Activated CD4-positive, alpha-beta T cell treated with anti-CD3 and anti-CD28 coated beads, Interleukin-2, amount 50 U/mL, for 4 hours (primary cell): Measurements from ENCODE around the gene PRSS57.
A peak's percentile ranks its signal among the peaks of the same experiment; 100 is the strongest.
"Not testable (repeated sequence)": the region's sequence is repeated elsewhere in the genome, so short reads cannot be mapped to it uniquely, and the experiment has no call there.

Source experiments
- DNase-seq, 2 experiments: peaks; one replicate each; pipeline ENCODE4 v3.0.0-alpha.2; 2020

PRSS57 gene

GRCh38 chr19:722553-723101 is 27.4 kb upstream of the PRSS57 start:
- DNase-seq: no peak

GRCh38 chr19:720345-721160 is 25.3 kb upstream of the PRSS57 start:
- DNase-seq: no peak

- DNase-seq: no peak
Observed at GRCh38 chr19:719636-720344, 24.5 kb upstream of the PRSS57 start.

DNA sequence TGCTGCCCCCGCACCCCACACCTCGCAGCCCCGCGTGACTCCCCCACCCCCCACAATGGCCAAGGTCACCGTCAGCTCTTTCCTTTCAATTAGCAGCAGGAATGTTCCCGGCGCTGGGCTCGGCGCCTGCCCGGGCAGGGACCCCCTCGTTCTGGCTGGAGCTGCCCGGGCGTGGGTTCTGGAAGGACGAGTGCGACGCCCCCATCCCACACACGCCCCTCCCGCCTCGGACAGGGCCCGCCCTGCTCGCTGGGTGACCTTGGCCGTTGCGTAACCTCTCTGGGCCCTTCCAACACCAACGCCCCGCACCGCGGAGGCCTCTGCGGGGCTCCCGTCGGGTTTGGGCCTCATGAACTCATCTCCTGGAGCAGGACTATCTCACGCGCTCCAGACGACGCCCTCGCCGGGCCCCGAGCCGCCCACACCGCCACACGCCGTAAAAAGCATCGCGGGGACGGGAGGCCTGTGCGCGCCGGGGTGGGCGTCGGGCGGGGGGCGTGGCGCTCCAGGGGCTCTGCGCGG is 23.8 kb upstream of the PRSS57 start:
- DNase-seq: no peak

- DNase-seq: no peak
Observed at GRCh38 chr19:718251-718951, 23.1 kb upstream of the PRSS57 start.

GRCh38 chr19:715347-715746 is 20.1 kb upstream of the PRSS57 start:
- no peak for DNase-seq

GRCh38 chr19:711254-711653 is 16.0 kb upstream of the PRSS57 start:
- no peak for DNase-seq

DNA sequence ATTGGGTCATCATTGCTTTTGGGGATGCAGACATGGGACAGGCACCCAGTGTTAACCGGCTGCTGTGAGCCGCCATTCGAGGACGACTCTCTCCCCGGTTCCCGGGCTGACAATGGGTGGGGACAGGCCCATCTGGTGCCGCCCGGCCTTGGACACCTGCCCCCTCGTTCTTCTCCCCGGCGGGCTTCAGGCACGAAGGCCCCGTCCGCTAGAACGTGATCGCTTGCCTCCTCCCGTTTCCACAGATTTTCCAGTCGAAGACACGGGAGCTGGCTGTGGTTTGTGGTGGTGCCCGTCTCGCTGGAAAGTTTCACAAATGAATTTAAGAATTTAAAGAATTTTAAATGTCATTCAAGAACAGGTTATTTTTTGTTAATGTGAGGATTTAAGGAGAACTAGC is 15.5 kb upstream of the PRSS57 start:
- DNase-seq: no peak

DNA sequence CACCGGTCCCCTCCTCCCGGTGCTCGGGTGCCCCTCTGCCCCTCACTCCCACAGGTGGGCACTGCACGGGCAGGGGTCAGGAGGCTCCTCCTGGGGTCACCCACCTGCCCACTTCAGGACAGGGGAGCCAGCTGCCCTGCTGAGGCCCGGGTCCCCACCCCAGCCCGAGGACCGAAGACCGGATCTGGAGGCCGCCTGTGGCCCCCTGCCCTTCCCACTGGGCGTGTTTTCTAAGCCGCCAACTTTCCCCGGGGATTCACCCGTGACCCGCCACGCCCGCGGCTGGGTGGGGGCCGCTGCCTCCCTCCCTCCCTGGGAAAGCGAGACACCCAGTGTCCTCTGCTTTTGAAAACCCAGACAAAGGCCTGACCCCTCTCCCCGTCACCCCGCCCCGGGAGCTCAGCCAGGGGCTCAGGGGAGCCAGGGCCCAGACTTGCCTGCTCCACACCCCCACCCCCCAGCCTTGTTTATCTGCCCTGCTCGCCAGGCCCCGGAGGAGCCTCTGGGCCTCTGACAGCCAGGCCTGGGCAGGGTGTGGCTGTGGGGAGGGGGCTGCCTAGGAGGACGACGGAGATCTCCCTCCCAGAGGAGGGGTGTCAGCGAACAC is 14.8 kb upstream of the PRSS57 start:
- DNase-seq: no peak

DNA sequence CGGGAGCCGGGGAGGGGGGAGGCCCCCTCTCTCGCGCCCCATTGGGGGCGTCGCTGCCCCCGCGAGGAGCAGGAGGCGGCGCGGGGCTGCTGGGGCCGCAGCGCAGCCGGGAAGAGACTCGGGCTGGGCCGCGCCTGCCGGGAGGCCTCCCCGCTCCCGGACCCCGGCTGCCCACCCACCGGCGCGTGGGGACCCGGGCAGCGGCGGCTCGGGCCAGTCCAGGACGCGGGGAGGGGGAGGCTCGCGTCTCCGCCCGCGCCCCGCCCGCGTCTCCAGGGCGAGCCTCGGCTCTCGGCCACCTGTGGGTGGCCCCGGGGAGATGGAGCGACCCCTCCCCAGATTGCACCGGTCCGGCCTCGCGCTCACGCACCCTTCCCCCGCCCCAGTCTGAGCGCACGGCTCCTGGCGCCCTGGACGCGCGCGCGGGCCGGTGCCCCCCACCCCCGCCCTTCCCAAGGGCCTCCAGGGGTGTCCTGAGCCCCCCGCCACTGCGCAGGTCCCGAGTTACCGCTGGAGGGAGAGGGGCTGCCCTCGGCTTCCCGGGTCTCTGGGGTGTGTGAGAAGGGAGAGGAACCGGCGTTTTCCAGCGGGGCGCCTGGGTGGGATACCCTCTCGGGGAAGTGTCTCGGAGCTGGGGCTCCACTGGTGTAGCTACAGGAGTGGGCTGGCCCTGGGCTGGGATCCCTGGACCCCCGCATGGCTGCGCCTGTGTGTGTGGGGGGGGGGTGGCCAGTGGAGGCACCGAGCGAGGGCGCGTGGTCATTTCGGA is 14.1 kb upstream of the PRSS57 start:
- no peak for DNase-seq

DNA sequence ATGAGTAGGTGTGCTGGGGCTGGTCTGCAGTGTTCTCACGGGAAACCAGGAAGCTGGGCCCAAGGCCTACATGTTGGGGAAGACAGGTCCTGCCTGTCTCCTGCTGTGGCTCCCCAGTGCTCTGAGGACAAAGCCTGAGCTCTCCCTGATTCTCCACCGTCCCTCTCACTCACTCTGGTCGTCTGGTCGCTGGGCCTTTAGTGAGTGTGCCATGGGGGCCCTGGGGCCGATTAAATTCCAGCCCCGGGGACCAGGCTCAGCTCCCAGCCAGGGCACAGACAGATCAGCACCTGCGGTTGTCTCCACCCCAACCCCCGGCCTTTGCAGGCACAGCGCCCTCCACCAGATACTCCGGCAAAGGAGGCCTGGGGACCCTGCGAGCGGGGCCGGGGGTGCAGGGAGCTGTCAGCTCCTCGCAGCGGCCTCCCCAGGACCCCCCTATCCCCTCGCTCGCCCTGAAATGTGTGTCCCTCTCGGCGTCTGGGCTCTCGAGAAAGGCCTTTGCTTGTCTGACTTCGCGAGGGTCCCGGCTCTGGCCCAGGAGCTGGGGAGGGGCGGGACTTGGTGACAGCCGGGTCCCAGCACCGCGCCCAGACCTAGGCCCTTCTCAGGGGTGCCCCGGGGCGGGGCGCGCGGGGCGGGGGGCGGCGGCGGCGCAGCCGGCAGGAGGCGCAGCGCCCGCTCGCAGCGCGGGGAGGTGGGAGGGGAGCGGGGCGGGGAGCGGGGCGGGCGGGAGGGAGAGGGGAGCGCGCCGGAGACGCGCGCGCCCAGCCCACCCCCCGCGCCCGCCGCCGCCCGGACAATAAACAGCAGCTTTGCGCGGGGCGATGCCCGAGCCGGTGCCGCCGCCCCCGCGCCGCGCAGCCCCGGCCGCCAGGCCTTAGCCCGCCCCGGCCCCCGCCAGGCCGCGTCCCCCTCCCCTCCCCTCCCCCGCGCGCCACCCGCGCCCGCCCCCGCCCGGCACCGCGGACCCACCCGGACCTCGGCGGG is 13.2 kb upstream of the PRSS57 start, which contains the start of gene PALM:
Gene PALM, plus strand, starts transcription at position 782 of the 990 bp plus-strand sequence. CDS start 212 bp downstream, outside the sequence.
- no peak for DNase-seq

GRCh38 chr19:704447-704741 is 9.1 kb upstream of the PRSS57 start:
- DNase-seq: no peak

DNA sequence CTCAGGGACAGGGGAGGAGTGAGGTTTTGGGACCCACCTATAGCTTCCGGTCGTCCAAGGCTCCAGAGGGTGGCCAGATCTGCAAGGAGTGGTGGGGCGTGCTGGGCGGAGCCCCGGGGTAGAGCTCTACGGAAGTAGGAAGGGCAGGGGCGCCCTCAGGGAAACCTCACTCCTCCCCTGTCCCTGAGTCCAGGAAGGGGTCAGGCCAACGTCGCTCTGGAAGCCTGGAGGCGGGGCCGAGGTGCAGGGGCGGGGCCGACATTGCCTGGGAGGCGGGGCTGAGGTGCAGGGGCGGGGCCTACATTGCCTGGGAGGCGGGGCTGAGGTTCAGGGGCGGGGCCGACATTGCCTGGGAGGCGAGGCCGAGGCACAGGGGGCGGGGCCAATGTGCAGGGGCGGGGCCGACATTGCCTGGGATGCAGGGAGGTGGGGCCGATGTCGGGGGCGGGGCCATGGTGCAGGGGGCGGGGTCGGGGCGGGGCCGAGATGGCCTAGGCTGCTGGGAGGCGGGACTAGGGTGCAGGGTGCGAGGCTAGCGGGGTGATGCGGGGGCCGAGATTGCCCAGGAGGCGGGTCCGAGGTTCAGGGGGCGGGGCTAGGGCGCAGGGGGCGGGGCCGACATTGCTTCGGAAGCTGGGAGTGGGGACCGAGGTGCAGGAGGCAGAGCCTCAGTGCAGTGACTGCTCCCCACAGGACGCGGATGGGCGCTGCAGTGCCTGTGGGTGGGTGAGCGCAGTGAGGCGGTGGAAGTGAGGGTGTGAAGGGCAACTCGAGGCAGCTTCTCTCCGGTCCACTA is 8.6 kb upstream of the PRSS57 start:
- DNase-seq: peak; percentile 37 to 47

- no peak for DNase-seq
Observed at GRCh38 chr19:703329-703650, 8.0 kb upstream of the PRSS57 start.

DNA sequence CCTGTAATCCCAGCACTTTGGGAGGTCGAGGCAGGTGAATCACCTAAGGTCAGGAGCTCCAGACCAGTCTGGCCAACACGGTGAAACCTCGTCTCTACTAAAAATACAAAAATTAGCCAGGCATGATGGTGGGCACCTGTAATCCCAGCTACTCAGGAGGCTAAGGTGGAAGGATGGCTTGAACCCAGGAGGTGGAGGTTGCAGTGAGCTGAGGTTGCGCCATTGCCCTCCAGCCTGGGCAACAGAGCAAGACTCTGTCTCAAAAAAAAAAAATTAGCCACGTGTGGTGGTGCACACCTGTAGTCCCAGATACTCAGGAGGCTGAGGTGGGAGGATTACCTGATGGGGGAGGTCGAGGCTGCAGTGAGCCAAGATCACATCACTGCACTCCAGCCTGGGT is 7.6 kb upstream of the PRSS57 start:
- not testable (repeated sequence) for DNase-seq

DNA sequence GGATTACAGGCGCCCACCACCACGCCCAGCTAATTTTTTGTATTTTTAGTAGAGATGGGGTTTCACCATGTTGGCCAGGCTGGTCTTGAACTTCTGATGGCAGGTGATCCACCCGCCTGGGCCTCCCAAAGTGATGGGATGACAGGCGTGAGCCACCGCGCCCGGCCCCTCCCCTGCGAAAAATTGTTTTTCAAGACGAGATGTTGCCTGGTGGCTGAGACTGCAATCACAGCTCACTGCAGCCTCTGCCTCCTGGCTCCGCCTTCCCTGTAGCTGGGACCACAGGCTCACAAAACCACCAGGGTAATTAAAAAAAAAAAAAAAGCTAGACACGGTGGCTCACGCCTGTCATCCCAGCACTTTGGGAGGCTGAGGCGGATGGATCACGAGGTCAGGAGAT is 4.6 kb upstream of the PRSS57 start:
- not testable (repeated sequence) for DNase-seq

DNA sequence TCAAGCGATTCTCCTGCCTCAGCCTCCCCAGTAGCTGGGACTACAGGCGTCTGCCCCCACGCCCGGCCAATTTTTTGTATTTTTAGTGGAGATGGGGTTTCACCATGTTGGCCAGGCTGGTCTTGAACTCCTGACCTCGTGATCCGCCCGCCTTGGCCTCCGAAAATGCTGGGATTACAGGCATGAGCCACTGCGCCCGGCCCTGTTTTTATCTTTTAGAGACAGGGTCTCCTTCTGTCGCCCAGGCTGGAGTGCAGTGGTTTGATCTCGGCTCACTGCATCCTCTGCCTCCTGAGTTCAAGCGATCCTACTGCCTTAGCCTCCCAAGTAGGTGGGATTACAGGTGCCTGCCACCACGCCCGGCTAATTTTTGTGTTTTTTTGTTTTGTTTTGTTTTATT is 3.3 kb upstream of the PRSS57 start:
- DNase-seq: not testable (repeated sequence)

DNA sequence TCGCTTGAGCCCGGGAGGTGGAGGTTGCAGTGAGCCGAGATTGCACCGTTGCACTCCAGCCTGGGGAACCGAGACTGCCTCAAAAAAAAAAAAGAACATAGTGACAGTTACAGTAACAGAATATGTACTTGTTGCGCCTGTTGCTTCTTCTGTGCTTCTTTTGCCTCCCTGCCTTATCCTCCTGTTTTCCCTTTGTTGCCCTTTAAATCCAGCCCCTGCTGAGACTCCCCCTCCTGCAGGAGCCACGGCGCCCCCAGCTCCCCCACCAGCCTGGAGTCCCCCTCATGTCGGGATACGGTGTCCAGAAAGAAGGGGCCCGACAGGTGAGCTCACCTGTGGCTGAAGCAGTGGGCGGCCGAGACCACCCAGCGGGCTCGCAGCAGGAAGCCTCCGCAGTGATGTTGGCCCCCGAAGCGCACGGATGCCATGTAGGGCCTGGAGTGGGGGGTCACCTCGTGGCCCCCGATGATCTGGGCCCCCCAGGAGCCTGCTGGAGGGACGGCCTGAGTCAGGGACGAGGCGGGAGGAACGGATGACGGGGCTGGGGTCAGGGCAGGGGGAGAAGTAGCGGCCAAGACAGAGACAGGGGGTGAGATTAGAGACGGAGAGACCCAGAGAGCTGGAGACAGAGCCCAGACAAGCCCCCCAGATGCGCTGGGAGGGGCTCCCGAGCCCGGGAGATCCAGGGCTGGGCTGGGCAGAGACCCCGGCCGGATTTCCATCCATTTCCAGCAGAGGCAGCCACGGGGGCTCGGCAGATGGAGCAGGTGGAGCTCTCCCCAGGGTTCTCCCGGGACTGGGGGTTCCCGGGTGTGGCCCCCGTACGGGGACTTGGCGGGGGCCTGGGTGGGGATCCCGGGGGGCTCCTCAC is 536 bp downstream of the PRSS57 start:
- no peak for DNase-seq

DNA sequence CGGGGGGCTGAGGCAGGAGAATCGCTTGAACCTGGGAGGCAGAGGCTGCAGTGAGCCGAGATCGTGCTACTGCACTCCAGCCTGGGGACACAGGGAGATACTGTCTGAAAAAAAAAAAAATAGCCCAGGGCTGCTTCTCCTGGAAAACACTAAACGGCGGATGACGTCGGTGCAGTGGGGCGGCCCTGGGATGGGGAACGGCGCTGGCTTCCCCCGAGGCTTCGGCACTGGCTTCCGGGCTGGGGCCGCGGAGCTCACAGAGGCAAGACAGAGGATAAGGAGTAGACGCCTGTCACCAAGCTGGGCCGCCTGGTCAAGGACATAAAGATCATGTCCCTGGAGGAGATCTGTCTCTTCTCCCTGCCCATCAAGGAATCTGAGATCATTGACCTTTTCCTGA is 5.0 kb downstream of the PRSS57 start:
- DNase-seq: no peak
